HG02885 (cell line): Measurements from ENCODE around the gene AAMDC.
"Not testable (repeated sequence)": the region's sequence is repeated elsewhere in the genome, so short reads cannot be mapped to it uniquely, and the experiment has no call there.

Experiments
- ATAC-seq: cut with Tn5 transposase; IDR thresholded peaks from one replicate; pipeline ENCODE4 v1.9.1; 2021; ENCODE audit warnings: mild to moderate bottlenecking; ENCODE audit not compliant: unreplicated experiment, poor library complexity

The AAMDC gene

GRCh38 chr11:77882396-77882795, 61.5 kb downstream of the AAMDC start:
- no peak for ATAC-seq

DNA sequence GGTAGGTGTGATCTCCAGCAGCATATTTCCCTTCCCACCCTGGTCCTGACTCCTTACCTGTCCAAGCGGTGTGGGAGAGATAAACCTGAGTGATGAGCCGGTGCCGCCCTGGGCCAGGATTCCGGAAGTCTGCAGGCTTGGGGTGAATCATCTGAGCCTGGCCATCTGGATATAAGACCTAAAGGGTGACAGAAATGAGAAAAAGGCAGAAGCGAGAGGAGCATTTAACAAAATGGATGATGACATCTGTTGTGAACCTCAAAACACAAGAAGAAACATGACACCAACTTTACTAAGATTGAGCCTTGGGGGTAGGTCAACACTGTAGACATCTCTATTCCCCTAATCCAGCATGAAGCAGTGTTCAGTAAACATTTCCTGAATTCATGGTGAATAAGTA, 62.8 kb downstream of the AAMDC start:
- ATAC-seq, result no peak

DNA sequence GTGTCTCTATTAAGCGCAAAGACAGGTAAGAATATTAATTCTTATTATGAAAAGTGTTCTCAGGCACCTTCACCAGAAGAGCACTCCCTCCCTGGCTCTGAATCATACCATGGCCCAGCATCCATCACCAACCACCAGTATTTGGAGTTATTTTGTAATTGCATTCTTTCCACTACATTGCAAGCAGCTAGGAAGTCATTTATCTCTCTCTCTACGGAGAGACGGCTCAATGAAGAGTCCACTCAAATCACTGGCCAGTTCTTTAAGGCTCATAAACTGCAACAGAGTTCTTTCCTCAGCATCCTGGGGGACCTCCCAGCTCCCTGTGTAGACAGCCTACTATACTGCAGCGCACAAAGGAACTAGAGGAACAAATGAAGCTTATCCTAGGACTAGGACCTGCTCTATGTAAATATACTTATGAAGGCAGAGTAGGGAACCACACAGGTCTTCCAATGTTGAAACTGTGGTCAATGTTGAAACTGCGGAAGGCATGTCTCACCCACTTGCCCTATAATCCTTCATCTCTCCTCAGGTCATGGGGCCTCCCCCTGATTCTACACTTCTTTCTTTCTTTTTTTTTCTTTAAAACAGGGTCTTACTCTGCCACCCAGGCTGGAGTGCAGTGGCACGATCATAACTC, 63.4 kb downstream of the AAMDC start:
- ATAC-seq, result no peak

- ATAC-seq, result no peak
Observed at GRCh38 chr11:77884829-77885190, 63.9 kb downstream of the AAMDC start.

- ATAC-seq, result no peak
Observed at GRCh38 chr11:77886401-77886800, 65.5 kb downstream of the AAMDC start.

DNA sequence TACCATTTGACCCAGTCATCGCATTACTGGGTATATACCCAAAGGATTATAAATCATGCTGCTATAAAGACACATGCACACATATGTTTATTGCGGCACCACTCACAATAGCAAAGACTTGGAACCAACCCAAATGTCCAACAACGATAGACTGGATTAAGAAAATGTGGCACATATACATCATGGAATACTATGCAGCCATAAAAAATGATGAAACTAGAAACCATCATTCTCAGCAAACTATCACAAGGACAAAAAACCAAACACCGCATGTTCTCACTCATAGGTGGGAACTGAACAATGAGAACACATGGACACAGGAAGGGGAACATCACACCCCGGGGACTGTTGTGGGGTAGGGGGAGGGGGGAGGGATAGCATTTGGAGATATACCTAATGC, 68.1 kb downstream of the AAMDC start:
- not testable (repeated sequence) for ATAC-seq

DNA sequence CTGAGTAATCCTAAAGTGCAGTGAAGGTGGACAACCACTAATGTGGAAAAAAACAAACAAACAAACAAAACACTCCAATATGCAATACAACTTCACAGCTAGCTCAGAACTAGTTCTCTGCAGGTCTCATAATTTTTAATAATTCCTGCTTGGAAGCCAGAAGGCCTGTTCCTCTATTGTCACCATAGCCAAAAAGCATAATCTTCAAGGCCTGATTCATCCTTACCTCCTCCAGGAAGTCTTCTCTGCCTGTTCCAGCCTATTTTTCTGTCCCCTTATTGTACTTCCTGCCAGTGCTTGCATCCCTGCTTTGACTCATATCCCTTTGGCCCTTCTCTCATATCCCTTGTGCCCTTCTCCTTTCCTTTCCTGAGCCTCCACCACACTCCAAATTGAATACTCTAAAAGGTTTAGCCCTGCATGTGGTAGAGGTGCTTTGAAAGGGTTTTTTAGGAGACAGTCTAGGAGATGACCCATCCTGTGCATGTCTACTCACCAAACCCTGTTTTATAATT, 69.2 kb downstream of the AAMDC start:
- not testable (repeated sequence) for ATAC-seq

- not testable (repeated sequence) for ATAC-seq
Observed at GRCh38 chr11:77890619-77891056, 69.7 kb downstream of the AAMDC start.

GRCh38 chr11:77891256-77891655, 70.3 kb downstream of the AAMDC start:
- ATAC-seq, result not testable (repeated sequence)

- not testable (repeated sequence) for ATAC-seq
Observed at GRCh38 chr11:77891703-77892102, 70.8 kb downstream of the AAMDC start.

DNA sequence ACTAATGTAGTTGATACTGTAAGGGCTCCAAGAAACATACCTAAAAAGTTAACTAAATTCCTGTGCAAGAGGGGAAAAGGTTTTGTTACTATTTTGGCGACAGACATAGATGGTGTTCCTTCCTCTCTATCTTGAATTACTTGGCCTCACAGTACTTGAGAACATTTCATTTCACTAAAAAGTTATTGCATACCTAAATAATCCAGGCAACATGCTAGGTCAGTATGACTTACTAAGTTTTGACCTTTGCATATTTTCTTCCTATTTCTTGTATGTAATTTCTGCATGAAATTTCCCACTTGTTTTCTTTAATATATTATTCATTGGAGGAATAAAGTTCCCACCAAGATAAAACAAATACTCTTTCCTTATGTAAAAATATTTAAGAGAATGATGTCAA, 74.0 kb downstream of the AAMDC start:
- not testable (repeated sequence) for ATAC-seq

DNA sequence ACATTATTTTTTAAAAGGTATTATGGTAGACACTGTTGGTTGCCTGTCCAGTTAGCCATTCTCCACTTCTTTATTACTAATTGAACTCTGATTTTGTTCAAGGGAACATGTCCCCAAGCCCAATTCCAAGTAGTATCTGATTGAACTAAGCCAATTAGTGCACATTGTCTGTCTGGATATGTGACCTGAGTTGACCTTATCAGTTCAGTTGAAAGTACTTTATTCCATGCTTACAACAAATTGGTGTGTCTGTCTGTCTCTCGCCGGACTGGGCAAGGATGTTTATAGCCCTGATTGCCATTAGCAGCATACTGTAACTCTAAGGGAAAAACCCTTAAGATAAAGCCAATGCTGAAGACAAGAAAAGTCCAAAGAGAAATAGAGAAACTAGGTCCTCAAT, 87.9 kb downstream of the AAMDC start:
- no peak for ATAC-seq

DNA sequence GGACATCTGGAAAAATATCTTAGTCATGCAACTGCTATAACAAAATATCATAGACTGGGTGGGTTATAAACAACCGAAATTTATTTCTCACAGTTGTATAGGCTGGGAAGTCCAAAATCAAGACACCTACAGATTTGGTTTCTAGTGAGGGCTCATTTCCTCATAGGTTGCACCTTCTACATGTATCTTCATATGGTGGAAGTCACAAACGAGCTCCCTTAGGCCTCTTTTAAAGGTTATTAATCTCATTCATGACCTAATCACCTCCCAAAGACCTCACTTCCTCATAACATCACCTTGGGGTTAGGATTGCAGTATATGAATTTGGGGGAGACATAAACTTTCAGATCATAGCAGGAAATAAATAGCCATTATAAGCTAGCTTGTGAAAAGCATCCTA, 88.3 kb downstream of the AAMDC start:
- no peak for ATAC-seq

DNA sequence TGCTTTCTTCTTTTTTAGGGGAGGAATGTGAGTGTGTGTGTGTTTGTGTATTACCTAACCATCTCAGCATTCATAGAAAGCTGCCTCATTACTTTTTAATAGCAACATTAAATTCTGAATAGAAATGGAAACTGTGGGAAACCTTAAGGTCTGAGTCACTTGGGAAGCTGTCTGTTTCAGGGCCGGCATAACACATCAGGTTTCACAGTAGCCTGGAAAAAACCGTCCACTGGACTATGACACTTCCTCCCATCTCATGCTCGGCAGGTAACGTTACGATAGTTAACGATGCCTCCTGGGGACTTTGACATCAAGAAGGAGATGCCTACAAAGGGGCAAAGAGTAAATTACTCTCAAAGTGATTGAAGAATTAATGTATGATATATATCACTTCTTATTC, 89.9 kb downstream of the AAMDC start:
- ATAC-seq, result not testable (repeated sequence)

GRCh38 chr11:77913608-77914306, 92.8 kb downstream of the AAMDC start:
- ATAC-seq, result not testable (repeated sequence)

DNA sequence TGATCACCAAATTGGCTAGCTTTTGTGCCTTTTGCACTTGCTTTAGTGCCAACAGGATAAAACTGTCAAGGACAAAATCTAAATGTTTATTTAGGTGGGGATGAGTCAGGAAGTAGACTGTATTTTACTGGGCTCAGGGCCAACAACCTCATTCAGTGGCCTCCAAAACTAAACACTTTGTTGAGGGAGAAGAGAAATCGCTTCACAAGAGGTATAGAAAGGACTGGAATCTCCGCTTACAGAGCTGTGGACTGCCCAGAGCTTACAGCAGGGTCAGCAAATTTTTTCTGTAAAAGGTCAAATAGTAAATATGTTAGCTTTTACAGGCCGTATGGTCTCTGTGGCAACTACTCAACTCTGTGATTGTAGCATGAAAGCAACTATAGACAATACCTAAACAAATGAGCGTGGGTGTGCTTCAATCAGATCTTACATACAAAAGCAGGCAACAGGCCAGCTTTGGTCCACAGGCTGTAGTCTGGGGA, 93.4 kb downstream of the AAMDC start:
- ATAC-seq, result not testable (repeated sequence)

DNA sequence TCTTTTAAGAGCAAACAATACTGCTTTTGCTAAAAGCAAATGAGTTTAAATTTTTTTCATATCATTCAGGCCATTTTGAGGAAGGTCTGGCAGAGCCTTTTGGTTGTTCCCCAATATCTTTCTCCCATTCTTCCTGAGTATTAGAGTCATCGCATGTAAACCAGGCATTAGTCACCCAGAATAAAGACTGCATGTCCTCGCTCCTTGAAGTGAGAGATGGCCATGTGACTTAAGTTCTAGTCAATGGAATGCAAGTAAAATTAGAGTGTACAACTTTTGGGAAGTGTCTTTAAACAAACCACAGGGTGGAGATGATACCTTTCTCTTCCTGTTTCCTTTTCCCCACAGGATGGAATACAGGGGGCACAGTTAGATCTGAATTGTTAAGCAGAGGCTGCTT, 96.8 kb downstream of the AAMDC start:
- not testable (repeated sequence) for ATAC-seq
